ENCODE results near the gene KIF5C.

GRCh38 chr2:148948868-148949267 lies 73.8 kb downstream of the KIF5C start:
- TF ChIP-seq EZH2 (IDR thresholded peaks at IDR 0.05; ENCODE audit: borderline replicate concordance, insufficient read depth, low read depth, low read length, poor library complexity, severe bottlenecking) (no peak), CTCF (IDR thresholded peaks at IDR 0.05) (no peak)

Measured in B cell (primary cell).